ENCODE measurements around the gene BZW1. TPM values are rescaled to one million over a fixed set of nuclear protein-coding genes. Genes with fewer than 3 reads are reported as not detected.
A peak's percentile ranks its signal among the peaks of the same experiment; 100 is the strongest.

BZW1 gene
- total RNA-seq, 4 donors from 2014 or later: 248 to 368 (median 315) TPM

GRCh38 chr2:200781616-200782015, 30.1 kb upstream of the BZW1 start:
- ATAC-seq (ENCODE audit: low FRiP score): no peak
- no peak for DNase-seq (ENCODE audit: low spot score)
- TF ChIP-seq CTCF (IDR thresholded peaks at IDR 0.05): no peak

- TF ChIP-seq CTCF (IDR thresholded peaks at IDR 0.05): no peak
- DNase-seq (ENCODE audit: low spot score) (no peak), ATAC-seq (ENCODE audit: low FRiP score) (no peak)
Measured at GRCh38 chr2:200782251-200782650, 29.5 kb upstream of the BZW1 start.

- no peak for TF ChIP-seq CTCF (IDR thresholded peaks at IDR 0.05)
- ATAC-seq (ENCODE audit: low FRiP score) (no peak), DNase-seq (ENCODE audit: low spot score) (no peak)
Measured at GRCh38 chr2:200784215-200784614, 27.5 kb upstream of the BZW1 start.

- TF ChIP-seq CTCF (IDR thresholded peaks at IDR 0.05): no peak
- ATAC-seq (ENCODE audit: low FRiP score) (no peak), DNase-seq (ENCODE audit: low spot score) (no peak)
Measured at GRCh38 chr2:200786423-200786822, 25.3 kb upstream of the BZW1 start.

GRCh38 chr2:200786826-200787225, 24.9 kb upstream of the BZW1 start:
- no peak for TF ChIP-seq CTCF (IDR thresholded peaks at IDR 0.05)
- peak; percentile 55 for ATAC-seq (ENCODE audit: low FRiP score)
- DNase-seq (ENCODE audit: low spot score): no peak

- peak; percentile 42 for ATAC-seq (ENCODE audit: low FRiP score)
Measured at GRCh38 chr2:200787351-200788120, 24.2 kb upstream of the BZW1 start.

More at GRCh38 chr2:200787351-200788120, 24.2 kb upstream of the BZW1 start:
- DNase-seq (ENCODE audit: low spot score): no peak
- TF ChIP-seq CTCF (IDR thresholded peaks at IDR 0.05): no peak
